Panc1 (cell line): ENCODE results near the gene PRDM5.

Experiments used
- CTCF ChIP-seq: fragments of 450-650 bp; IDR thresholded peaks from 2 replicates; pipeline ENCODE4 v1.5.1; 2017; ENCODE audit warnings: mild to moderate bottlenecking
- POLR2AphosphoS5 ChIP-seq: IDR thresholded peaks from 2 replicates; pipeline ENCODE4 v1.6.1; 2012; ENCODE audit warnings: mild to moderate bottlenecking, low read depth, low read length, moderate library complexity
- REST ChIP-seq, 2 experiments: IDR thresholded peaks; 2 replicates each; pipeline ENCODE4 v1.6.1; 2011 to 2012; ENCODE audit warnings: low read depth in 2 of 2, control low read depth in 1 of 2, low read length in 1 of 2, mild to moderate bottlenecking in 1 of 2, moderate library complexity in 1 of 2; ENCODE audit not compliant: insufficient read depth in 1 of 2
- TCF7L2 ChIP-seq: IDR thresholded peaks from 2 replicates; pipeline ENCODE4 v1.6.1; 2011; ENCODE audit warnings: mild to moderate bottlenecking, low read depth, low read length, inconsistent platforms

- TF ChIP-seq CTCF, result no peak
- TF ChIP-seq TCF7L2, result no peak
- TF ChIP-seq REST (IDR thresholded peaks at IDR 0.05; ENCODE audit: insufficient read depth in 1 of 2, low read depth in 2 of 2, low read length in 1 of 2), result no peak
- no peak for TF ChIP-seq POLR2AphosphoS5
These were observed 40.7 kb downstream of the PRDM5 start for GRCh38 chr4:120881846-120882245.
